DND-41 (cell line): ENCODE results near the gene SLC24A3.

Experiments used
- ATAC-seq: fragments of 200-7000 bp; cut with Tn5 transposase; 3 replicates; pipeline ENCODE4 v1.9.1; 2021; ENCODE audit warnings: low read depth; ENCODE audit not compliant: insufficient read depth
- DNase-seq: peaks from one replicate; pipeline ENCODE4 v3.0.0-alpha.2; 2020
- H2AFZ ChIP-seq: 2 replicates; pipeline ENCODE4 v1.6.0; 2012; ENCODE audit warnings: low read depth, low read length
- H3K27ac ChIP-seq: 2 replicates; pipeline ENCODE4 v1.5.1; 2012; ENCODE audit warnings: low read length, inconsistent platforms
- H3K27me3 ChIP-seq: fragments of 200-600 bp; sonication (generic); 2 replicates; pipeline ENCODE4 v1.6.0; 2012; ENCODE audit warnings: low read length, mild to moderate bottlenecking, inconsistent platforms; ENCODE audit not compliant: insufficient read depth, poor library complexity
- H3K36me3 ChIP-seq: 2 replicates; pipeline ENCODE4 v1.5.1; 2012; ENCODE audit warnings: low read length, inconsistent platforms; ENCODE audit not compliant: insufficient read depth
- H3K4me1 ChIP-seq: 2 replicates; pipeline ENCODE4 v1.5.1; 2012; ENCODE audit warnings: mild to moderate bottlenecking, low read length; ENCODE audit not compliant: insufficient read depth
- H3K4me2 ChIP-seq: 2 replicates; pipeline ENCODE4 v1.6.0; 2012; ENCODE audit warnings: mild to moderate bottlenecking, moderate library complexity, low read length, inconsistent platforms; ENCODE audit not compliant: insufficient read depth
- H3K4me3 ChIP-seq, 2 experiments: fragments of 200-600 bp in 1 of 2; shearing (Covaris generic) in 1 of 2; 2 replicates each; pipeline ENCODE4 v1.5.1; 2012 to 2016; ENCODE audit warnings: inconsistent platforms in 2 of 2, low read length in 2 of 2, mild to moderate bottlenecking in 2 of 2, low read depth in 1 of 2, moderate library complexity in 1 of 2
- H3K79me2 ChIP-seq: 2 replicates; pipeline ENCODE4 v1.6.0; 2012; ENCODE audit warnings: low read length, inconsistent platforms; ENCODE audit not compliant: insufficient read depth
- H3K9ac ChIP-seq: 2 replicates; pipeline ENCODE4 v1.6.0; 2012; ENCODE audit warnings: low read depth, mild to moderate bottlenecking, inconsistent platforms, low read length, moderate library complexity
- H3K9me3 ChIP-seq: 2 replicates; pipeline ENCODE4 v1.5.1; 2012; ENCODE audit warnings: low read length, moderate library complexity, mild to moderate bottlenecking, inconsistent platforms; ENCODE audit not compliant: insufficient read depth, severe bottlenecking
- H4K20me1 ChIP-seq: 2 replicates; pipeline ENCODE4 v1.6.0; 2012; ENCODE audit warnings: low read length; ENCODE audit not compliant: insufficient read depth
- CTCF ChIP-seq: IDR thresholded peaks from 2 replicates; pipeline ENCODE4 v1.5.1; 2012; ENCODE audit warnings: borderline replicate concordance, low read length, moderate library complexity, mild to moderate bottlenecking; ENCODE audit not compliant: poor library complexity, severe bottlenecking; ENCODE audit errors: extremely low read depth
- EZH2 ChIP-seq: IDR thresholded peaks from 3 replicates; pipeline ENCODE4 v1.6.1; 2012; ENCODE audit warnings: borderline replicate concordance, low read depth, mild to moderate bottlenecking, moderate library complexity, low read length, inconsistent platforms; ENCODE audit not compliant: severe bottlenecking

Gene SLC24A3

GRCh38 chr20:19603376-19603750, 390.9 kb downstream of the SLC24A3 start:
- H3K36me3 ChIP-seq, result no peaks in the 10 kb centered on the region
- no peak overlapping the region for H3K27ac ChIP-seq
- H3K27me3 ChIP-seq, result no peaks in the 10 kb centered on the region
- no peak overlapping the region for H3K9ac ChIP-seq
- no peak overlapping the region for H3K4me3 ChIP-seq
- H3K9me3 ChIP-seq, result no peaks in the 10 kb centered on the region
- ATAC-seq, result no peak
- TF ChIP-seq CTCF, result no peak
- no peak for TF ChIP-seq EZH2
- H3K79me2 ChIP-seq, result no peaks in the 10 kb centered on the region
- H3K4me1 ChIP-seq, result no peaks in the 10 kb centered on the region
- no peak overlapping the region for H2AFZ ChIP-seq
- H3K4me2 ChIP-seq, result no peak overlapping the region
- no peak for DNase-seq
- no peaks in the 10 kb centered on the region for H4K20me1 ChIP-seq

GRCh38 chr20:19605786-19606485, 393.5 kb downstream of the SLC24A3 start:
- Histone ChIP-seq H3K27ac (no peak overlapping the region), H4K20me1 (no peaks in the 10 kb centered on the region), H3K36me3 (no peaks in the 10 kb centered on the region), H2AFZ (no peak overlapping the region), H3K4me2 (no peak overlapping the region), H3K4me1 (no peaks in the 10 kb centered on the region), H3K9ac (no peak overlapping the region), H3K4me3 (no peak overlapping the region), H3K79me2 (no peaks in the 10 kb centered on the region), H3K9me3 (no peaks in the 10 kb centered on the region), H3K27me3 (no peaks in the 10 kb centered on the region)
- TF ChIP-seq CTCF (no peak), EZH2 (no peak)
- DNase-seq, result no peak
- no peak for ATAC-seq

GRCh38 chr20:19609642-19610223, 397.3 kb downstream of the SLC24A3 start:
- TF ChIP-seq EZH2 (no peak), CTCF (no peak)
- H3K36me3 ChIP-seq, result no peaks in the 10 kb centered on the region
- no peak overlapping the region for H3K27ac ChIP-seq
- H3K4me3 ChIP-seq, result no peak overlapping the region
- no peaks in the 10 kb centered on the region for H3K79me2 ChIP-seq
- H3K9me3 ChIP-seq, result no peaks in the 10 kb centered on the region
- no peaks in the 10 kb centered on the region for H3K4me1 ChIP-seq
- ATAC-seq (no peak), DNase-seq (no peak)
- no peaks in the 10 kb centered on the region for H4K20me1 ChIP-seq
- no peak overlapping the region for H3K4me2 ChIP-seq
- H3K9ac ChIP-seq, result no peak overlapping the region
- no peak overlapping the region for H2AFZ ChIP-seq
- no peaks in the 10 kb centered on the region for H3K27me3 ChIP-seq
